Common myeloid progenitor, CD34-positive (primary cell): ENCODE results near the gene MRPL20.
"Not testable (repeated sequence)": the region's sequence is repeated elsewhere in the genome, so short reads cannot be mapped to it uniquely, and the experiment has no call there.

Experiments used
- CTCF ChIA-PET: fragments of 350-600 bp; sonication (Branson Sonifier 250); formaldehyde crosslinking; loops from one replicate; lab custom pipeline; 2021; ENCODE audit warnings: antibody characterized with exemption; lab: Charles Lee
- POLR2A ChIA-PET: fragments of 350-600 bp; sonication (Branson Sonifier 250); formaldehyde crosslinking; loops from one replicate; lab custom pipeline; 2021; ENCODE audit warnings: antibody characterized with exemption; lab: Charles Lee
- DNase-seq, 3 donors: peaks; one replicate each; pipeline versions ENCODE4 v3.0.0 to v3.0.0-alpha.2; 2013
- H3K27ac ChIP-seq, 2 experiments: 1 replicate in 1 of 2; 2 replicates in 1 of 2; pipeline ENCODE4 v1.7.0; 2013; ENCODE audit warnings: inconsistent platforms in 2 of 2, low read length in 2 of 2, mild to moderate bottlenecking in 2 of 2, low read depth in 1 of 2, moderate library complexity in 1 of 2; ENCODE audit not compliant: severe bottlenecking in 2 of 2, insufficient read depth in 1 of 2, poor library complexity in 1 of 2
- H3K27me3 ChIP-seq, 5 experiments: replicated peaks in 2 of 5; 1 replicate in 3 of 5; 2 replicates in 2 of 5; pipeline versions ENCODE4 v1.6.1 to v1.7.0; 2013; ENCODE audit warnings: low read length in 4 of 5, mild to moderate bottlenecking in 2 of 5, moderate library complexity in 2 of 5, inconsistent platforms in 1 of 5; ENCODE audit not compliant: insufficient read depth in 5 of 5, control insufficient read depth in 4 of 5
- H3K36me3 ChIP-seq, 4 experiments: 1 replicate in 2 of 4; 2 replicates in 2 of 4; pipeline versions ENCODE4 v1.6.1 to v1.7.0; 2013; ENCODE audit warnings: low read length in 3 of 4, control low read depth in 1 of 4, mild to moderate bottlenecking in 1 of 4; ENCODE audit not compliant: control insufficient read depth in 4 of 4, insufficient read depth in 4 of 4
- H3K4me1 ChIP-seq, 4 experiments: 1 replicate in 3 of 4; 2 replicates in 1 of 4; pipeline versions ENCODE4 v1.6.1 to v1.7.1; 2013; ENCODE audit warnings: low read length in 3 of 4, mild to moderate bottlenecking in 3 of 4, control low read depth in 1 of 4, inconsistent platforms in 1 of 4, moderate library complexity in 1 of 4; ENCODE audit not compliant: control insufficient read depth in 4 of 4, insufficient read depth in 4 of 4; ENCODE audit errors: control extremely low read depth in 1 of 4
- H3K4me3 ChIP-seq, 7 experiments: 1 replicate in 4 of 7; 2 replicates in 3 of 7; pipeline versions ENCODE4 v1.5.1 to v1.7.0; 2013; ENCODE audit warnings: mild to moderate bottlenecking in 7 of 7, low read length in 6 of 7, moderate library complexity in 6 of 7, inconsistent platforms in 2 of 7, low read depth in 2 of 7, control low read depth in 1 of 7; ENCODE audit not compliant: insufficient read depth in 4 of 7, control insufficient read depth in 1 of 7; ENCODE audit errors: extremely low read depth in 1 of 7
- H3K9me3 ChIP-seq, 5 experiments: 1 replicate in 4 of 5; 2 replicates in 1 of 5; pipeline versions ENCODE4 v1.6.1 to v1.7.1; 2013; ENCODE audit warnings: low read length in 4 of 5, mild to moderate bottlenecking in 2 of 5, inconsistent platforms in 1 of 5, low read depth in 1 of 5, moderate library complexity in 1 of 5; ENCODE audit not compliant: control insufficient read depth in 4 of 5, insufficient read depth in 2 of 5; ENCODE audit errors: control extremely low read depth in 1 of 5
- WGBS: methylation state at CpG from one replicate; pipeline ENCODE4 v1.1.5; 2013; ENCODE audit not compliant: insufficient coverage; 5-methylcytosine and 5-hydroxymethylcytosine counted together

MRPL20 gene

GRCh38 chr1:1418464-1419362 is 11.6 kb upstream of the MRPL20 start:
- ChIA-PET CTCF (interaction anchor here (1.6 kb wide), 1 partner anchor 11 kb away, joined by 5 read pairs; the partner anchor contains the start of gene MRPL20), POLR2A (no interaction called here)
- Histone ChIP-seq H3K27me3 (peaks cover 0 to 17% (median 0%) of the 10 kb centered on the region in 5 experiments), H3K27ac (no peak overlapping the region), H3K4me3 (no peak overlapping the region), H3K9me3 (no peaks in the 10 kb centered on the region), H3K4me1 (peaks cover 0 to 12% (median 5%) of the 10 kb centered on the region in 4 experiments), H3K36me3 (no peaks in the 10 kb centered on the region)
- no peak for DNase-seq
- WGBS, result 98% methylated on average over 22 of the region's 26 CpGs

GRCh38 chr1:1417825-1418463 is 10.9 kb upstream of the MRPL20 start:
- Histone ChIP-seq H3K27me3 (peaks cover 0 to 17% (median 0%) of the 10 kb centered on the region in 5 experiments), H3K4me1 (peaks cover 0 to 12% (median 5%) of the 10 kb centered on the region in 4 experiments)
- H3K4me3 ChIP-seq, H3K36me3 ChIP-seq, DNase-seq, H3K27ac ChIP-seq, H3K9me3 ChIP-seq, POLR2A ChIA-PET: not testable (repeated sequence)
- CTCF ChIA-PET, result interaction anchor here (1.6 kb wide), 1 partner anchor 11 kb away, joined by 5 read pairs; the partner anchor contains the start of gene MRPL20
- WGBS, result 95% methylated on average over 21 of the region's 25 CpGs

- H3K36me3 ChIP-seq, H3K27ac ChIP-seq, DNase-seq, H3K9me3 ChIP-seq, H3K4me3 ChIP-seq, POLR2A ChIA-PET: not testable (repeated sequence)
- CTCF ChIA-PET, result interaction anchor here (1.6 kb wide), 1 partner anchor 10 kb away, joined by 5 read pairs; the partner anchor contains the start of gene MRPL20
- WGBS, result 81% methylated on average over 3 of the region's 5 CpGs
- Histone ChIP-seq H3K4me1 (peaks cover 0 to 12% (median 4%) of the 10 kb centered on the region in 4 experiments), H3K27me3 (peaks cover 0 to 14% (median 0%) of the 10 kb centered on the region in 5 experiments)
These were observed 10.3 kb upstream of the MRPL20 start for GRCh38 chr1:1417396-1417795.

GRCh38 chr1:1415751-1416150 is 8.7 kb upstream of the MRPL20 start:
- ChIA-PET CTCF (interaction anchor here (1.0 to 2.1 kb wide), 7 partner anchors 9 to 26 kb away, joined by 3 to 11 read pairs (median 5); partner anchors contain the start of gene MRPL20), POLR2A (interaction anchor here (1.3 kb wide), 1 partner anchor 17 kb away, joined by 3 read pairs; no protein-coding TSS in a partner anchor)
- WGBS, result 87% methylated on average over 12 of the region's 13 CpGs
- no peak for DNase-seq
- H3K4me1 ChIP-seq, result peaks cover 0 to 10% (median 4%) of the 10 kb centered on the region in 4 experiments
- no peak overlapping the region for H3K27ac ChIP-seq
- no peak overlapping the region for H3K4me3 ChIP-seq
- peaks cover 0 to 11% (median 0%) of the 10 kb centered on the region in 5 experiments for H3K27me3 ChIP-seq
- no peaks in the 10 kb centered on the region for H3K36me3 ChIP-seq
- H3K9me3 ChIP-seq, result peaks cover 0 to 6% (median 2%) of the 10 kb centered on the region in 5 experiments

- H3K27ac ChIP-seq, POLR2A ChIA-PET, H3K9me3 ChIP-seq, DNase-seq, H3K27me3 ChIP-seq, H3K36me3 ChIP-seq, H3K4me3 ChIP-seq: not testable (repeated sequence)
- CTCF ChIA-PET, result interaction anchor here (1.1 to 2.0 kb wide), 4 partner anchors 12 to 34 kb away, joined by 3 to 6 read pairs (median 4); no protein-coding TSS in a partner anchor
- H3K4me1 ChIP-seq, result peaks cover 6 to 15% (median 10%) of the 10 kb centered on the region in 4 experiments
- 100% methylated on average over 2 of the region's 11 CpGs for WGBS
These were observed 5.3 kb upstream of the MRPL20 start for GRCh38 chr1:1412311-1412902.

- ChIA-PET POLR2A (no interaction called here), CTCF (interaction anchor here (1.1 kb wide), 1 partner anchor 34 kb away, joined by 3 read pairs; no protein-coding TSS in a partner anchor)
- peaks cover 6 to 15% (median 10%) of the 10 kb centered on the region in 4 experiments for H3K4me1 ChIP-seq
- H3K27ac ChIP-seq, result no peak overlapping the region
- no peak overlapping the region for H3K4me3 ChIP-seq
- H3K36me3 ChIP-seq, result peaks cover 0 to 4% (median 0%) of the 10 kb centered on the region in 4 experiments
- no peaks in the 10 kb centered on the region for H3K27me3 ChIP-seq
- WGBS, result 99% methylated on average over 9 of the region's 13 CpGs
- no peak for DNase-seq
- peaks cover 0 to 6% (median 2%) of the 10 kb centered on the region in 5 experiments for H3K9me3 ChIP-seq
These were observed 4.5 kb upstream of the MRPL20 start for GRCh38 chr1:1411626-1412025.
